A549 (cell line): ENCODE results near the gene TRAPPC1.

ENCODE experiments used
- BHLHE40 ChIP-seq: IDR thresholded peaks from 2 replicates; pipeline ENCODE4 v1.6.1; 2012; ENCODE audit warnings: low read depth, low read length, inconsistent platforms
- CEBPB ChIP-seq, 2 experiments: fragments of >200 bp in 1 of 2; sonication (Bioruptor Twin) in 1 of 2; formaldehyde crosslinking in 1 of 2; IDR thresholded peaks; 2 replicates each; pipeline ENCODE4 v1.6.1; 2012 to 2016
- CTCF ChIP-seq: fragments of >200 bp; sonication (Bioruptor Twin); formaldehyde crosslinking; IDR thresholded peaks from 3 replicates; pipeline ENCODE4 v1.5.1; 2016
- POLR2A ChIP-seq: IDR thresholded peaks from 2 replicates; pipeline ENCODE4 v1.6.1; 2012; ENCODE audit warnings: mild to moderate bottlenecking, low read length
- RCOR1 ChIP-seq: fragments of 150-350 bp; IDR thresholded peaks from 2 replicates; pipeline ENCODE4 v1.6.1; 2014; ENCODE audit warnings: antibody characterized with exemption, low read length, low read depth
- ZSCAN20 ChIP-seq: fragments of 250-450 bp; sonication (Bioruptor Pico); IDR thresholded peaks from 2 replicates; pipeline ENCODE4 v1.8.0; 2022; ENCODE audit warnings: mild to moderate bottlenecking, moderate library complexity
- TF ChIP-seq, protein P1 (sequence below): IDR thresholded peaks from 2 replicates; pipeline ENCODE4 v1.6.1; 2012

DNA sequence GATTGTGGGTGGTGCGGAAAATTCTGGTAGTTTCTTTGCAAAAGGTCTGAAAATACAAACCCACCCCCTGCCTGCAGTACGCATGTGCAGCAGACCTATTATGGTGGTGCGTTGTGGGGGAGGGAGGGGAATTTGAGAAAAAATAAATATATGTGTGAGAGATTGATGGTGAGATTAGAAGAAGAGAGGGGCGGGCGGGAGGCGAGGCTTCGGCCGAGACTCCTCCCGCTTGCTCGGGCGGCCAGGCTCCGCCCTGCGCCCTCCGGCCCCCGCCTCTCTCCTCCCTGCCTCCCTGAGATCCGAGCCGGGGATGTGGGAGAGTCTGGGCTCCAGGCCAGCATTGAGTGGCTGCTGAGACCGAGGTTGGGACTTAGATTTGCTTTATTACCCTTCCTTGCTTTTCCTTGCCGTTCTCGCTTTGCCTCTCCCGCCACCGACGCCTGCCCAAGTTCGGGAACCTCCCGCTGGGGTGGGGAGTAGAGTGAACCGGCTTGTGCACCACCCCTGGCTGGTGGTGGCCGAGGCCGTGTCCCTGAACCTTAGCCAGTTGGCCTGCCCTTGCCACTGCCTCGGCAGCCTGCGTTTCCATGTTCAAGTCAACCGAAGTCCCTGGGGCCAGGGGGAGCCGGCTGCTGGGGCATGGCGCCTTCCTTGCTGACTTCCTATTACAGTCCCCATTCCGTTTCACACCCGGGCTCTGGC, 44.1 kb downstream of the TRAPPC1 start:
- peak; percentile 75 for TF ChIP-seq POLR2A
- TF ChIP-seq, protein P1, sequence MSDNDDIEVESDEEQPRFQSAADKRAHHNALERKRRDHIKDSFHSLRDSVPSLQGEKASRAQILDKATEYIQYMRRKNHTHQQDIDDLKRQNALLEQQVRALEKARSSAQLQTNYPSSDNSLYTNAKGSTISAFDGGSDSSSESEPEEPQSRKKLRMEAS, result peak; percentile 63
- no peak for TF ChIP-seq CTCF
- no peak for TF ChIP-seq BHLHE40
- TF ChIP-seq RCOR1, result no peak
- TF ChIP-seq CEBPB (IDR thresholded peaks at IDR 0.05), result peak in 1 of 2 experiments; percentile 3; a peak in 1 of 4 replicates
- no peak for TF ChIP-seq ZSCAN20 (CRISPR knock-in tag)
